ENCODE results near the gene SYTL1.
"Not testable (repeated sequence)": the region's sequence is repeated elsewhere in the genome, so short reads cannot be mapped to it uniquely, and the experiment has no call there.

The SYTL1 gene

DNA sequence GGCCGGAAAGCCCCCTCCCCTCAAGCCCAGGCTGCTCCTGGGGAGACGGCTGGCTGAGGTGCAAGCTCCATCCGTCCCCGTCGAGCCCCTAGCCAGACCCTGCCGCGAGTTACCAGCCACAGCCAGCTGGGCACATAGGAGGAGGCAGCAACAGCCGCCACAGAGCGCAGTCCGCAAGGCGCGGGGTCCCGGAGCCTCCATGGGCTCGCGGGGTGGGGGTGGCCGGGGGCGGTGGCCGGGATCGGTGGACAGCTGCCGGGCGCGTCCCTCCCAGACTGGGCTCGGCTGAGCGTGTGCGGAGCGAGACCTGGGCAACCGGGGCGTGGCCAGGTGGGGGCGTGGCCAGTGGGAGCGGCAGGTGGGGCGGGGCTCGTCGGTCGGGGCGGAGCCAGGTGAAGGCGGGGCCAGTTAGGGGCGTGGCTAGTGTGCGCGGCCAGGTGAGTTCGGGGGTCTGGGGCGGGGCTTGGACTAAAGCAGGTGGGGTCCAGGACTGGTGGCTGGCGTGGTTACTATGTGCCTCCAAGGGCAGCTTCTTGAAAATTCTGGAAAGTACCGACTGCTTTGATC lies 41.3 kb downstream of the SYTL1 start, which contains the start of gene CD164L2:
Gene CD164L2, minus strand, starts transcription at position 295 of the 567 bp plus-strand sequence. Its CDS starts 94 bp downstream, at position 201.
- DNase-seq (ENCODE audit: low read depth) = no peak

- DNase-seq (ENCODE audit: low read depth) = no peak
Measured at GRCh38 chr1:27383661-27384060, 41.8 kb downstream of the SYTL1 start.

- not testable (repeated sequence) for DNase-seq (ENCODE audit: low read depth)
Measured at GRCh38 chr1:27384797-27385196, 43.0 kb downstream of the SYTL1 start.

DNA sequence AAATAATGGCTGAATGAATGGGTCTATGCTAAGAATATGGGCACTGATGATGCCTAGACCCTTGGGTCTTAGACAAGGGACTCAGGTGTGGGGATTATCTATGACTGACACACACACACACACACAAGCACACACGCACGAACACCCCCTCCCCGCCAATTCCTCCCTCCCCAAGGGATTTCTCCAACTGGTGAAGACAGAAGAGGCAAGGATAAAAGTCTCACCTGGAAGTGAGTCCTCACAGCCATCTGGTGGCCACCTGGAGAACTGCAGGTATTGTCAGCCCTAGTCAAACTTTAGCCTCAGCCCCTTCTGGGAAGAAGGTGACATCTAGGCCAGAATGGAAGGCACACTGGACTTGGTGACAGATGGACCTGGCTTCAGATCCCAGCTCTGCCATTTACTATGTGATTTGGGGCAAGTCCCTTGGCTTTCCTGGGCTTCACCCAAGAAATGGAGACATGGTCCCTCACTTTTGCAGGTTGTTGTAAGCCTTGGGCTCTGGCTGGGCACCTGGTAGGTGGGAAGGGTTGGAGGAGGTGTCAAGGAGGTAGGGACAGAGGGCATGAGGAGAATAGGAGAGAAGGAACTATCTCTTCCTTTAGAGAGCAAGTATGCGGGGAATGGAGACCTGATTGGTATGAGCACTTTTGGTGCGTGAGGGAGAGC lies 46.6 kb downstream of the SYTL1 start:
- no peak for DNase-seq (ENCODE audit: low read depth)

- no peak for DNase-seq (ENCODE audit: low read depth)
Measured at GRCh38 chr1:27391511-27392095, 49.8 kb downstream of the SYTL1 start.

- peak; percentile 80 for DNase-seq (ENCODE audit: low read depth)
Measured at GRCh38 chr1:27392096-27392777, 50.4 kb downstream of the SYTL1 start, which contains the start of gene GPR3. GPR3 (plus strand) TSS chr1:27392622; CDS start chr1:27393799, 1,177 bp downstream.

DNA sequence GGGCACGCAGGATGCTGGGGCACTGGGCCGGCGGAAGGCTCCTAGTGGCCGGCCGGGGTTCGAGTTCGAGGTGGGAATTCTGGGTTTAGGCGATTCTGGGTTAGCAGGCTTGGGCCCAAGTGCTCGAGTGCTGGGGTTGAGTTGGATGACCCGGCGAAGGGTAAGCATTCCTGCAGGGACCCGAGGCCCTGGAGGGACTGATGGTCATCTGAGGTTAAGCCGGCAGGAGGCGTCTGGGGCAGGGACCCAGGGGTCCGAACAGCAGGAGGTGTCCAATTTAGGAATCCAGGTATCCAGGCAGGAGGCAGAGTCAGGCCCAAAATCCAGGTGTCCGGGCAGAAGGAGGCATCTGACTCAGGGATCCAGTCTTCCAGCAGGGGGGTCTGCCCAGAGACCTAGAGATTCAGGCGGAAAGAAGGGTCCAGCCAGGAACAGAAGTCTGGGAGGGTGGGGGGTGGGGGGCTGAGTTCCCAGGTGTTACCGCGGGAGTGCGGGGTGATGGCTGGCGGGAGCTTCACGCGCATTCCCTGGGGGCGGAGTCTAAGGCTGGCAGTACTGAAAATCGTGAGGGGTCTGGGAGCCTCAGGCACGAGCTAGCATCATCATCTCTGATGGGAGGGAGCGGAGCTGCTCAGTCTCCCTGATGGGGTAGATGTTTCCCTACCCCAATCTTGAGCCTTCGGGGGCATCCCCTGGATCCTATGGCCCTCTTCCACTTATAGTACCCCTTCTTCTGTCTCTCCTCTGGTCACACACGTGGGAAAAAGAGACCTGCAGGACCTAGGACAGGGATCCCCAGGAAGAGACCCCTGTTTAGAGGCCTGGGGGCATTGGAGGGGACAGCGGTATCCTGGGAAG lies 51.2 kb downstream of the SYTL1 start:
- no peak for DNase-seq (ENCODE audit: low read depth)

GRCh38 chr1:27393641-27394281 lies 51.9 kb downstream of the SYTL1 start:
- no peak for DNase-seq (ENCODE audit: low read depth)

DNA sequence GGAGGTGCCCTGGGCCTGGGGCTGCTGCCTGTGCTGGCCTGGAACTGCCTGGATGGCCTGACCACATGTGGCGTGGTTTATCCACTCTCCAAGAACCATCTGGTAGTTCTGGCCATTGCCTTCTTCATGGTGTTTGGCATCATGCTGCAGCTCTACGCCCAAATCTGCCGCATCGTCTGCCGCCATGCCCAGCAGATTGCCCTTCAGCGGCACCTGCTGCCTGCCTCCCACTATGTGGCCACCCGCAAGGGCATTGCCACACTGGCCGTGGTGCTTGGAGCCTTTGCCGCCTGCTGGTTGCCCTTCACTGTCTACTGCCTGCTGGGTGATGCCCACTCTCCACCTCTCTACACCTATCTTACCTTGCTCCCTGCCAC lies 52.4 kb downstream of the SYTL1 start:
- no peak for DNase-seq (ENCODE audit: low read depth)

- no peak for DNase-seq (ENCODE audit: low read depth)
Measured at GRCh38 chr1:27394925-27395324, 53.1 kb downstream of the SYTL1 start.

GRCh38 chr1:27395441-27396195 lies 53.8 kb downstream of the SYTL1 start:
- no peak for DNase-seq (ENCODE audit: low read depth)

DNA sequence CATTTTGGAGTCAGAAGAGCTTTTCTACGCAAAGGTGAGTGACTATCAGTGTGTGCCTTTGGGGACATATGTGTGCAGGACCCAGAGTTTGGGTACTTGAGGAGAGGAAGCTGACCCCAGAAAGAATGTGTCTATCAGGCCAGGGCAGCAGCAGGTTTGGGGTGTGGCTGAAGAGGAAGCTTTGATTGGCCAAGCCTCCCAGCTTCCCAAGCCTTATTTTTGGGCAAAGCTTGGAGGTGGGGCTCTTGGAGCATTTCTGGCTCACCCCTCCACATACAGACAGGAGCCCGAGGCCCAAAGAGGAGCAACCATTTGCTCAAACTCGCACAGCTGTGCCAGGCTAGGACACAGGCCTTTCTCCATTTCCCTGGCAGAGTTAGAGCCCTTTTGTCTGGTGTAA lies 55.3 kb downstream of the SYTL1 start:
- no peak for DNase-seq (ENCODE audit: low read depth)

DNA sequence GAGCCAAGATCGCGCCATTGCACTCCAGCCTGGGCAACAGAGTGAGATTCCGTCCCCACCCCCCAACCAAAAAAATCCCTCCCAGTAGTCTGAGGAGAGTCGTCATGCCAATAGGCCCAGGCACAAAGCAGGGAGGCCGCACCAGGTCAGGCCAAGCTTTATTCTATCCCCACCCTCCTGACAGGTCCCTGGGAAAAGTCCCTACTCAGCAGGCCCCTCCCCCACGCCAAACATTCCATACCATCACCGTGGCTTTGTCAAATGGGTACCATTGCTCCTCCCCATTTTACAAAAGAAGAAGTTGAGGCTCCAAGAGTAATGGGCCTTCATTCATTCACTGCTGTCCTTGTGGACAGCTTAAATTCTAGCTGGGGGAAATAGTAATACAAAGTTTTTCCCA lies 55.9 kb downstream of the SYTL1 start:
- no peak for DNase-seq (ENCODE audit: low read depth)

DNA sequence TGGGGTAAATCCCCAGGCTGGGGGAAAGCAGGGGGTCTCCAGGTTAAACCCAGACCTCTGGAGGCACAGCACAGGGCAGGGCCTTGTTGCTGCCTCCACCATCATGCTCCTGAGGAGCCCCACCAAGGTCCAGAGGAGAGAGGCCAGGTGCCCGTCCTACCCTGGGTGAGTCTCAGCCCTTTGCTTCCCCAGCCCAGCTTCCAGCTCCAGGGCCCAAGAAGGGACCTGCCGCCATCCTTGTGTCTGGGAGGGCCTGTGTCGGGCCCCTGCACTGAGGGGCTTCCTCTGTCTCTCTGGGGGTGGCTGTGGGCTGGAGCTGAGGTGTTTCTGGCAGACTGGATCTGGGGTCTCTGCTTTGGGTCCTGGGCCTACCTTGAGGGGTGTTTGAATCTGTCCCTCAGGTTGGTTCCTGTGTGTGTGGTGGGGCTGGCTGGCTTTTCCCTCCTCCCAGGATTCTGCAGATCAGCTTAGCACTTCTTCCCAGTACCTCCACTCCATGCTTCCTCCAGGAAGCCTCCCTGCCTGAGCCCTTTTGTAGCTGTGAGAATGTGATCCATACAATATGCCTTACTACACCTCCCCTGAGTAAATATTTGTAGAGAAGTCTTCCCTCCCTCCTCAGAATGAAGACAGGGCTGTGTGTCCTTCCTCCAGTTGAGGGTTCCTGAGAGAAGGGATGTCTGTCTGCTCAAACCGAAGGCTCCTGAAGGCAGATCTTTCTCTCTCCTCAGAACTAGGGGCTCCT lies 56.8 kb downstream of the SYTL1 start:
- no peak for DNase-seq (ENCODE audit: low read depth)

DNA sequence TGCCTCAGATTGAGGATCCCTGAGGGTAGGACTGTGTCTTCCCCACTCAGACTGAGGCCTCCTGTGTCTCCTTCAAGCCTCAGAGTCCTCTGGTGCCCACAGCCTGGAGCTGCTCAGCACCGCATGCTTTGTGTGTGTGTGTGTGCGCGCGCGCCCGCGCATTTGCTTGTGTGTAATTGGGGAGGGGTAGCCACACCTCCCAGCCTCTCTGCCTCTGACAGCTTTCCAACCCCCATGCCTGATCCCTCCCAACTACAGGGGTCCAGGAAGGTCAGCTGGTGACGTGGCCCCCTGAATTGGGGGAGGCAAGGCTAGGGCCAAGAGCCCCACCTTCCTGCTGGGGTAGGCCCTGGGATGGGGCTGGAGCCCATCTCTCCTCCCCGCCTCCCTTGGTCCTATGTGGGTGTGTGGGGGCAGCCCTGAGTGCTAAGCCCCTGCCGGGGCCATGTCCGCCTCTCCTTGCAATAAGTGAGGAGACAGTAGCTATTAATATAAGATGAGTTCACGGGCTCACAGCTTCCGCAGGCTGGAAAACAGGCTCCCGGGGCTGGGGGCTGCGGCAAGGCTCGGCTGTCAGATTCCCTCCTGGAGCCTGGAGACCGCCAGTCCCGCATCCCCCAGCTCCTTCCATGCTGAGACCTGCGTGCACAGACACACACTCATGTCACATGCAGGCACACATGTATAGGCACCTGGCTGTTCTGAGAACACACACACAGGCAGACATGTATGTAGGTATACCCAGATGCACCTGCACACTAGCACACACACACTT lies 57.6 kb downstream of the SYTL1 start:
- DNase-seq (ENCODE audit: low read depth) = no peak

GRCh38 chr1:27400082-27400962 lies 58.5 kb downstream of the SYTL1 start:
- no peak for DNase-seq (ENCODE audit: low read depth)

GRCh38 chr1:27400963-27401341 lies 59.1 kb downstream of the SYTL1 start:
- DNase-seq (ENCODE audit: low read depth) = no peak

DNA sequence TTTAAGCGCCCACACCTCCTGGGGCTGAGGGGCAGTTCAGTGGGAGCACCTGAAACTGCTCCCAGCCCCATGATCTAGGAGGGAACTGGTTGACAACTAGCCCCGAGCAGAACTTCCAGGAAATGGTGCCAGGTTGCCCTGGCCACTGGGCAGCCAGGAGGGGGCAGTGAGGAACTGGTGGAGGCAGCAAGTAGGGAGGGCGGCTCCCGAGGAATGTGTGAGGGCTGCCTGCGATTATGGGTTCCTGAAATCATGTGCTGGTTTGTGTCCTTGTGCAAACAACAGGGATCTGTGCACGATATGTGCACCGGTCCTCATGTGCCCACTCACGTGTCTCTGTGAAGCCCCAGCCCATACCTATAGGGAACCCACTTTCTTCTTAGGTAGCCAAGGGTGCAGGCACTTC lies 60.5 kb downstream of the SYTL1 start:
- DNase-seq (ENCODE audit: low read depth) = no peak

Measured in HS-27A (cell line).